ENCODE measurements around the gene ZNF18.

ZNF18 gene, protein sequence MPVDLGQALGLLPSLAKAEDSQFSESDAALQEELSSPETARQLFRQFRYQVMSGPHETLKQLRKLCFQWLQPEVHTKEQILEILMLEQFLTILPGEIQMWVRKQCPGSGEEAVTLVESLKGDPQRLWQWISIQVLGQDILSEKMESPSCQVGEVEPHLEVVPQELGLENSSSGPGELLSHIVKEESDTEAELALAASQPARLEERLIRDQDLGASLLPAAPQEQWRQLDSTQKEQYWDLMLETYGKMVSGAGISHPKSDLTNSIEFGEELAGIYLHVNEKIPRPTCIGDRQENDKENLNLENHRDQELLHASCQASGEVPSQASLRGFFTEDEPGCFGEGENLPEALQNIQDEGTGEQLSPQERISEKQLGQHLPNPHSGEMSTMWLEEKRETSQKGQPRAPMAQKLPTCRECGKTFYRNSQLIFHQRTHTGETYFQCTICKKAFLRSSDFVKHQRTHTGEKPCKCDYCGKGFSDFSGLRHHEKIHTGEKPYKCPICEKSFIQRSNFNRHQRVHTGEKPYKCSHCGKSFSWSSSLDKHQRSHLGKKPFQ

DNA sequence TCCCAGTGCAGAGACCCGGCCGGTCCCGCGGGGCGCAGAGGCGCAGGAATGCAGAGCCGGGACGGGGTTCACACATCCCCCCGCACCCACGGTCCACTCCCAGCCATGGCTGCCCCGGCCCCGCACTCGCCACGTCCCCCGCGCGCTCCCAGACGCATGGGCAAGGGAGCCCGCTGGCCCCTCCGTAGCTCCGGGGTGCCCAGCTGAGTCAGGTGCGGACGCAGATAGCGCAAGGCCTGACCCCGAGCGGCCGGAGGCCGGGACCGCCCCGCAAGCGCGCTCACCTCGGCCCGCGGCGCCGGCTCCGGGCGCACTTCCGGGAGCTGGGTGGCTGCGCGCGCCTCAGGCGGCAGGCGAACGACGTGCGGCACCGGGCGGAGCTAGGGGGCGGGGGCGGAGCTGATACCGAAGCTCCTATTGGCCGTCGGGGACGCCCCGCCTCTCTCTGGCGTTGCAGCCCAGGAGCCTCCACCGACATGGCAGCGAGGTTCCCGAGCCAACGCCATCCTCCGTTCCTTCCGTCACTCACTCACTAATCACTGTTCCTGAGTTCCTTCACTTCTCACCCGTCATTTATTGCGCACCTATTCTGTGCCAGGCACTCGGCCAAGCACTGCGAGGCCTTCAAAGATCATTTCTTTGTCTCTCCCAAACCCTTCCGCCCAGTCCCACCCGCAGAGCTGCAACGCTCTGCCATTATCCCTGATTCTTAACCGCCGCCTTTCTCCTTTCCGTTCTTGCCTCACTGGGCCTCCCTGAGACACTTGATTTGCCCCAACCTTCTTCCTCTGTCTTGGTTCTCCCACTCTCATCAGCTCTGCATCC lies at the start of gene ZNF18:
Gene ZNF18 (minus strand): TSS at position 329 of the 825 bp plus-strand sequence. CDS start 4,646 bp downstream, outside the sequence.
- CTCF ChIA-PET: interaction anchor here (0.6 to 2.2 kb wide), 3 partner anchors 11 to 111 kb away, joined by 3 to 7 read pairs (median 3); no protein-coding TSS in a partner anchor
- DNase-seq (ENCODE audit: extremely low spot score): peak; percentile 97
- TF ChIP-seq L3MBTL2 (conservative IDR thresholded peaks at IDR 0.05): peak; percentile 76
- TF ChIP-seq CTBP1 (IDR thresholded peaks at IDR 0.05; ENCODE audit: borderline replicate concordance): no peak
- TF ChIP-seq, protein P1, sequence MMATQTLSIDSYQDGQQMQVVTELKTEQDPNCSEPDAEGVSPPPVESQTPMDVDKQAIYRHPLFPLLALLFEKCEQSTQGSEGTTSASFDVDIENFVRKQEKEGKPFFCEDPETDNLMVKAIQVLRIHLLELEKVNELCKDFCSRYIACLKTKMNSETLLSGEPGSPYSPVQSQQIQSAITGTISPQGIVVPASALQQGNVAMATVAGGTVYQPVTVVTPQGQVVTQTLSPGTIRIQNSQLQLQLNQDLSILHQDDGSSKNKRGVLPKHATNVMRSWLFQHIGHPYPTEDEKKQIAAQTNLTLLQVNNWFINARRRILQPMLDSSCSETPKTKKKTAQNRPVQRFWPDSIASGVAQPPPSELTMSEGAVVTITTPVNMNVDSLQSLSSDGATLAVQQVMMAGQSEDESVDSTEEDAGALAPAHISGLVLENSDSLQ (IDR thresholded peaks at IDR 0.05): peak; percentile 66
- TF ChIP-seq ELF4 (IDR thresholded peaks at IDR 0.05): peak; percentile 79
- no peak for TF ChIP-seq FOXK2 (IDR thresholded peaks at IDR 0.05)
- POLR2A ChIA-PET: interaction anchor here (0.6 to 4.1 kb wide), 28 partner anchors 9 to 1159 kb away, joined by 3 to 88 read pairs (median 5); partner anchors contain the start of genes ELAC2, MAP2K4 and PIRT

DNA sequence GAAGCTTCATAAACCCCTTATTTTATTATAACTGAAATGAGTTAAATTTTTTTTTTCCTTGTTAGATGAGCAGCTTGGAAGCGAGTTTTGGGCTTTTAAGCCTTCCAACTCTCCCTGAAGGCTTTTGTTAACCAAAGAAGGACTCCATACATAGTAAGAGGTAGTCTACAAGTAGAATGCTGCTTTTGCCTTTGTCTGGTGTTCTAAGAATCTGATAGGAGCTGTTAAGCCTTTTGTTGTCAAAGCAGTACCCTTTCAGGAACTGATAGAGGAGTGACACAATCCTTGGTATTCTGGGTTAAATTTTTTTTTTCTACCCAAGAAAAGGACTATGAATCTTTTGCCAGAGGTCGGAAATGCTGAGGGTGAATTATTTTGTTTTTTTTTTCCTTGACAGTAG lies 49.5 kb upstream of the ZNF18 start:
- DNase-seq (ENCODE audit: extremely low spot score): no peak
- TF ChIP-seq L3MBTL2 (conservative IDR thresholded peaks at IDR 0.05) (no peak), ZNF384 (IDR thresholded peaks at IDR 0.05) (no peak), NFRKB (IDR thresholded peaks at IDR 0.05) (no peak), BHLHE40 (IDR thresholded peaks at IDR 0.05; ENCODE audit: borderline replicate concordance) (no peak), SP1 (IDR thresholded peaks at IDR 0.05) (no peak)
- ChIA-PET POLR2A (interaction anchor here (1.7 kb wide), 1 partner anchor 50 kb away, joined by 5 read pairs; the partner anchor contains the start of gene ZNF18), CTCF (no interaction called here)

DNA sequence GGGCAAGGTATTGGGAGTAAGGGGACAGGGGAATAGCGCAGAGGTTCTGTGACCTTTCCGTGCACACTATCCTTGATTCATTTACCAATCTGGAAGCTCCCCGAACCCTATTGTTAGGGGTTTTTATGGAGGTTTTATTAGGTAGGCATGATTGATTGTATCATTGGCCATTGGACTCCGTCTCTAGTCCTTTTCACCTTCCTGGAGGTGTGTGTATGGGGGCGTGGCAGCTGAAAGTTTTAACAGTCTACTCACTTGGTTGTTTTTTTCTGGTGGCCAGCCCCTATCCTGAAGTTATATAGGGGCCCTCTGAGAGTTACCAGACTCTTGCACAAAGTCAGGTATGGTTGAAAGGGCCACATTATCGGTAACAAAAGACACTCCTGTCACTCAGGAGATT lies 46.4 kb upstream of the ZNF18 start:
- TF ChIP-seq NFRKB (IDR thresholded peaks at IDR 0.05) (no peak), BHLHE40 (IDR thresholded peaks at IDR 0.05; ENCODE audit: borderline replicate concordance) (no peak), SUZ12 (IDR thresholded peaks at IDR 0.05) (no peak), FOXM1 (IDR thresholded peaks at IDR 0.05; ENCODE audit: borderline replicate concordance) (no peak), CTBP1 (IDR thresholded peaks at IDR 0.05; ENCODE audit: borderline replicate concordance) (no peak), ZNF384 (IDR thresholded peaks at IDR 0.05) (no peak), FOXK2 (IDR thresholded peaks at IDR 0.05) (no peak), ARNT (IDR thresholded peaks at IDR 0.05) (no peak)
- DNase-seq (ENCODE audit: extremely low spot score): no peak
- CTCF ChIA-PET: no interaction called here
- POLR2A ChIA-PET: no interaction called here

DNA sequence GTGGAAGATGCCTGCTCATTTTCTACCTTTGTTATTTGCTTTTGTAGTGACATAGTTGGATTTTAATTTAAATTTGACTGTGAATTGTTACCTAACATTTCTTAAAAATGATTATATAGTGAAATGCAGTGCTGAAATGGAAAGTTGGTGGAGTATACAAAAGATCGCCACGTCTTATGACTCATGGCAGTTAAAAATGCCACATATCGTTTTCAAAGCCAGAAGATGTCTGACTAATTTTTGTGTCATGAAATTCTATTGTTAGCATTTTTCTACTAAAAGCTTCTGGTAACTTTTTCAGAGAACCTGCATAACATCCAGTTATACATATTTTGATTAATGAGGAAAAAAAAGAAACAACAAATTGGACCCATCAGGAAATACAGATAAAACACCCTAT lies 44.0 kb upstream of the ZNF18 start:
- TF ChIP-seq CTBP1 (IDR thresholded peaks at IDR 0.05; ENCODE audit: borderline replicate concordance): no peak
- TF ChIP-seq BHLHE40 (IDR thresholded peaks at IDR 0.05; ENCODE audit: borderline replicate concordance): no peak
- TF ChIP-seq LEF1 (IDR thresholded peaks at IDR 0.05; ENCODE audit: borderline replicate concordance): no peak
- no peak for TF ChIP-seq TARDBP (IDR thresholded peaks at IDR 0.05)
- TF ChIP-seq, protein P1 (IDR thresholded peaks at IDR 0.05): no peak
- TF ChIP-seq ELF4 (IDR thresholded peaks at IDR 0.05): no peak
- DNase-seq (ENCODE audit: extremely low spot score): no peak
- ChIA-PET CTCF (no interaction called here), POLR2A (interaction anchor here (1.3 kb wide), 1 partner anchor 44 kb away, joined by 4 read pairs; the partner anchor contains the start of gene ZNF18)

DNA sequence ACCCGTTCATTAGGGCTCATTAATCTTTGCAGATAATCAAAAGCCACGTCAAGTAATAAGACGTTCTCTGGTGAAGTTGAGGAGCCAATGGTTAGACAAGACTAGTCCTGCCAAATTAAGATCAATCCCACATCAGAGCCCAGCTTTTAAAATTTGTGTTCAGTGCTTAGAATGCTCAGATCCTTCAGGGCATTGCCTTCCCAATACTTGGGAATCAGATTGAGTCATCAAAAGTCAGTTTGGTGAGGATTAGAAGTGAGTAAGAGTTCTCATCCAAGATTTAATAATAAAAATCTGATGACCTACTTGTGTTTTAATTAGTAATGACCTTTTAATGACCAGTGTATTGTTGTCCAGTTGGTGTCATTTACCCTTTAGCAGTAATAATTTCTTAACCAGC lies 43.2 kb upstream of the ZNF18 start:
- ChIA-PET CTCF (no interaction called here), POLR2A (interaction anchor here (3.0 kb wide), 1 partner anchor 43 kb away, joined by 10 read pairs; the partner anchor contains the start of gene ZNF18)
- TF ChIP-seq TARDBP (IDR thresholded peaks at IDR 0.05): no peak
- TF ChIP-seq L3MBTL2 (conservative IDR thresholded peaks at IDR 0.05): no peak
- TF ChIP-seq SP1 (IDR thresholded peaks at IDR 0.05): no peak
- DNase-seq (ENCODE audit: extremely low spot score): no peak

DNA sequence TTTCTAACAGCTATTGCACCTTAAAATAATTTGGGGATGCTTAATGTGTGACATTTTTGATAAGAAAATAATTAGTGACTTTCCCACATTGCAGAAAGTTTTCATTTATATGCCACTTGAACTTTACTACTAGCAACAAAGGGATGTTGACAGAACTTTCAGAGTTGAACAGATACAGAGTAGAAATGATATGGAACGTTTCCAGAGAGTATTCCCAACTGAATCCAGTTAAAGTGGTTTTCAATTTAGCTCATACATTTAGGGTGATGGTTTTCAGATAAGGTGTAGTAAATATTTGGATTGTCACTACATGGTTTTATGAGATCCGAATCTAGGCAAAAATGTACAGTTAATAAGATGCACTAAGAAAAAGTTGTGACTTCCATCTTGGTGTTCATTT lies 40.7 kb upstream of the ZNF18 start:
- no peak for TF ChIP-seq HDGF (IDR thresholded peaks at IDR 0.05; ENCODE audit: borderline replicate concordance)
- no peak for TF ChIP-seq CTBP1 (IDR thresholded peaks at IDR 0.05; ENCODE audit: borderline replicate concordance)
- no peak for TF ChIP-seq L3MBTL2 (conservative IDR thresholded peaks at IDR 0.05)
- TF ChIP-seq SUZ12 (IDR thresholded peaks at IDR 0.05): no peak
- no peak for TF ChIP-seq ELF4 (IDR thresholded peaks at IDR 0.05)
- no peak for TF ChIP-seq ARNT (IDR thresholded peaks at IDR 0.05)
- no peak for TF ChIP-seq BHLHE40 (IDR thresholded peaks at IDR 0.05; ENCODE audit: borderline replicate concordance)
- TF ChIP-seq SP1 (IDR thresholded peaks at IDR 0.05): no peak
- TF ChIP-seq FOXA1 (IDR thresholded peaks at IDR 0.05): no peak
- TF ChIP-seq ZNF384 (IDR thresholded peaks at IDR 0.05): no peak
- no peak for TF ChIP-seq NFRKB (IDR thresholded peaks at IDR 0.05)
- TF ChIP-seq TARDBP (IDR thresholded peaks at IDR 0.05): no peak
- TF ChIP-seq, protein P1 (IDR thresholded peaks at IDR 0.05): no peak
- no peak for TF ChIP-seq FOXK2 (IDR thresholded peaks at IDR 0.05)
- no peak for TF ChIP-seq LEF1 (IDR thresholded peaks at IDR 0.05; ENCODE audit: borderline replicate concordance)
- no peak for TF ChIP-seq FOXM1 (IDR thresholded peaks at IDR 0.05; ENCODE audit: borderline replicate concordance)
- ChIA-PET POLR2A (interaction anchor here (1.4 to 3.0 kb wide), 2 partner anchors 16 to 41 kb away, joined by 3 to 10 read pairs; partner anchors contain the start of gene ZNF18), CTCF (no interaction called here)

More for the DNA sequence above, 40.7 kb upstream of the ZNF18 start:
- no peak for DNase-seq (ENCODE audit: extremely low spot score)

Measured in HEK293T (cell line).